Breast epithelium (tissue), 3 donors: ENCODE results near the gene CDH16.

Experiments used
- CTCF ChIP-seq, 3 donors: fragments of 450-650 bp; IDR thresholded peaks; one replicate each; pipeline ENCODE4 v1.5.1; 2016 to 2017; ENCODE audit warnings: antibody characterized with exemption in 3 of 3, mild to moderate bottlenecking in 3 of 3, moderate library complexity in 3 of 3
- POLR2A ChIP-seq: fragments of 450-650 bp; IDR thresholded peaks from one replicate; pipeline ENCODE4 v1.6.1; 2016; ENCODE audit warnings: antibody characterized with exemption, mild to moderate bottlenecking, moderate library complexity

- TF ChIP-seq CTCF (IDR thresholded peaks at IDR 0.05) (no peak), POLR2A (no peak)
These were observed 18.3 kb upstream of the CDH16 start for GRCh38 chr16:66936889-66937554.
